Left ventricle myocardium inferior (tissue), 1 donor: ENCODE measurements around the gene CCNF. TPM values are rescaled to one million over a fixed set of nuclear protein-coding genes. Genes with fewer than 3 reads are reported as not detected.
A peak's percentile ranks its signal among the peaks of the same experiment; 100 is the strongest.

Experiments used
- DNase-seq: peaks from one replicate; pipeline ENCODE4 v3.0.0-alpha.2; 2020
- H3K27ac ChIP-seq: fragments of 200-600 bp; replicated peaks from 2 replicates; pipeline ENCODE4 v1.8.0; 2021
- H3K27me3 ChIP-seq: fragments of 200-600 bp; 2 replicates; pipeline ENCODE4 v1.8.0; 2021; ENCODE audit warnings: low read depth
- H3K36me3 ChIP-seq: fragments of 200-600 bp; 2 replicates; pipeline ENCODE4 v1.8.0; 2021
- H3K4me1 ChIP-seq: fragments of 200-600 bp; 2 replicates; pipeline ENCODE4 v1.8.0; 2021
- H3K4me3 ChIP-seq: fragments of 200-600 bp; 2 replicates; pipeline ENCODE4 v1.8.0; 2021; ENCODE audit warnings: mild to moderate bottlenecking, moderate library complexity
- H3K9me3 ChIP-seq: fragments of 200-600 bp; replicated peaks from 2 replicates; pipeline ENCODE4 v1.8.0; 2021
- intact Hi-C: fragments of 100-400 bp; cut with micrococcal nuclease; formaldehyde crosslinking; loops from one replicate; pipeline ENCODE4 v1.11.0; 2022
- microRNA-seq: library from miRNA; unstranded; fragments of <30 nt; microRNA quantifications from one replicate; pipeline ENCODE4 v1.2.0, GENCODE V29; 2020
- total RNA-seq: library from RNA; stranded (reverse); fragmentation: NEBNext Ultra II Directional; extraction: Animal tissue kit (Norgen Biotek cat#: 25700); gene quantifications from one replicate; pipeline ENCODE4 v1.2.1, GENCODE V29; 2021
- TF ChIP-seq, protein P1 (sequence below): fragments of 200-600 bp; IDR thresholded peaks from 2 replicates; pipeline ENCODE4 v1.8.0; 2021; ENCODE audit warnings: antibody characterized with exemption, mild to moderate bottlenecking, borderline replicate concordance
- donor health status: DM: no; HTN: yes; CAD: no; lungs with severe emphysema.

CCNF gene
- total RNA-seq, 1 donor from 2014 or later = 0.96 TPM

DNA sequence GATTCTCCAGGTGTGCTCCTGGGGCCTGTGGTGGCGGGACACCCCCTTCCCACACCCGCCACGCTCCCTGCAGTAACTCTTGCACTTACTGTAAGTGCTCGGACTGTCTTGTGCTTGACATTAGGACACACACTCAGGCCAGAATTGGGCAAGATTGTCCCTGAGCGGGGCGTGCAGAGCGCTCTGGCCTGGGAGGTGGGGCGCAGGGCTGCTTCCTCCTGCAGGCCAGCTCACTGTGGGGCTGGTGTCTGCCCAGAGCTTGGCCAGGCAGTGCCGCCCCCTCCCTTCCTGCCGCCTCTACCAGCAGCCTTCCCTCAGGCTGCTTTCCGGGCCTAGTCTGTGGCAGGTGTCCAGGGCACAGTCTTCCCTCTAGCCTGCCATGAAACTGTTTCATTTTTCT, 78.4 kb downstream of the CCNF start:
- H3K27ac ChIP-seq = peak overlapping the region; percentile 58

More for the DNA sequence above, 78.4 kb downstream of the CCNF start:
- peaks cover 33% of the 10 kb centered on the region for H3K4me1 ChIP-seq
- no peaks in the 10 kb centered on the region for H3K36me3 ChIP-seq
- no peak overlapping the region for H3K4me3 ChIP-seq
- no peaks in the 10 kb centered on the region for H3K27me3 ChIP-seq
- no peaks in the 10 kb centered on the region for H3K9me3 ChIP-seq
- TF ChIP-seq, protein P1, sequence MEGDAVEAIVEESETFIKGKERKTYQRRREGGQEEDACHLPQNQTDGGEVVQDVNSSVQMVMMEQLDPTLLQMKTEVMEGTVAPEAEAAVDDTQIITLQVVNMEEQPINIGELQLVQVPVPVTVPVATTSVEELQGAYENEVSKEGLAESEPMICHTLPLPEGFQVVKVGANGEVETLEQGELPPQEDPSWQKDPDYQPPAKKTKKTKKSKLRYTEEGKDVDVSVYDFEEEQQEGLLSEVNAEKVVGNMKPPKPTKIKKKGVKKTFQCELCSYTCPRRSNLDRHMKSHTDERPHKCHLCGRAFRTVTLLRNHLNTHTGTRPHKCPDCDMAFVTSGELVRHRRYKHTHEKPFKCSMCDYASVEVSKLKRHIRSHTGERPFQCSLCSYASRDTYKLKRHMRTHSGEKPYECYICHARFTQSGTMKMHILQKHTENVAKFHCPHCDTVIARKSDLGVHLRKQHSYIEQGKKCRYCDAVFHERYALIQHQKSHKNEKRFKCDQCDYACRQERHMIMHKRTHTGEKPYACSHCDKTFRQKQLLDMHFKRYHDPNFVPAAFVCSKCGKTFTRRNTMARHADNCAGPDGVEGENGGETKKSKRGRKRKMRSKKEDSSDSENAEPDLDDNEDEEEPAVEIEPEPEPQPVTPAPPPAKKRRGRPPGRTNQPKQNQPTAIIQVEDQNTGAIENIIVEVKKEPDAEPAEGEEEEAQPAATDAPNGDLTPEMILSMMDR = no peak
- DNase-seq = peak; percentile 57
- intact Hi-C loops = no loop called here

Small RNA genes lying within 50 kb of the gene (microRNA-seq; reads per million reads assigned to microRNA genes)
- not detected for gene MIR6767
- not detected for gene MIR6768

Other genes starting within 250 kb of the CCNF start
- 4.0 TPM for gene CASKIN1, start 232.8 kb upstream of the CCNF start, total RNA-seq
- gene MLST8, start 224.0 kb upstream of the CCNF start, total RNA-seq = 27.3 TPM
- gene BRICD5, start 218.6 kb upstream of the CCNF start, total RNA-seq = 10.9 TPM
- 34.1 TPM for gene PGP, start 214.6 kb upstream of the CCNF start, total RNA-seq
- 13.5 TPM for gene E4F1, start 205.9 kb upstream of the CCNF start, total RNA-seq
- 0.47 TPM for gene DNASE1L2, start 193.0 kb upstream of the CCNF start, total RNA-seq
- gene ECI1, start 177.9 kb upstream of the CCNF start, total RNA-seq = 165 TPM
- gene RNPS1, start 161.3 kb upstream of the CCNF start, total RNA-seq = 106 TPM
- 6.9 TPM for gene ABCA3, start 88.7 kb upstream of the CCNF start, total RNA-seq
- 1.3 TPM for gene TEDC2, start 30.7 kb downstream of the CCNF start, total RNA-seq
- gene NTN3, start 41.9 kb downstream of the CCNF start, total RNA-seq = 0.14 TPM
- gene TBC1D24, start 45.7 kb downstream of the CCNF start, total RNA-seq = 11.1 TPM
- gene ATP6V0C, start 84.5 kb downstream of the CCNF start, total RNA-seq = 128 TPM
- 9.3 TPM for gene AMDHD2, start 90.9 kb downstream of the CCNF start, total RNA-seq
- not detected for gene CEMP1, start 102.0 kb downstream of the CCNF start, total RNA-seq
- 46.4 TPM for gene PDPK1, start 108.6 kb downstream of the CCNF start, total RNA-seq